ENCODE results near the gene GLYATL3.
"Not testable (repeated sequence)": the region's sequence is repeated elsewhere in the genome, so short reads cannot be mapped to it uniquely, and the experiment has no call there.

Gene GLYATL3

GRCh38 chr6:49499623-49500022, at the start of gene GLYATL3:
Gene GLYATL3 (plus strand): TSS chr6:49499923. CDS start chr6:49511991, 12,068 bp downstream.
- FAIRE-seq, result no peak
- DNase-seq (ENCODE audit: extremely low spot score, insufficient read length, low read depth), result no peak

GRCh38 chr6:49453221-49453620, 46.5 kb upstream of the GLYATL3 start:
- no peak for FAIRE-seq
- DNase-seq (ENCODE audit: extremely low spot score, insufficient read length, low read depth), result no peak

GRCh38 chr6:49454787-49455709, 44.7 kb upstream of the GLYATL3 start:
- FAIRE-seq (no peak), DNase-seq (ENCODE audit: extremely low spot score, insufficient read length, low read depth) (no peak)

GRCh38 chr6:49457771-49458170, 42.0 kb upstream of the GLYATL3 start:
- DNase-seq (ENCODE audit: extremely low spot score, insufficient read length, low read depth) (no peak), FAIRE-seq (no peak)

- FAIRE-seq, result no peak
- no peak for DNase-seq (ENCODE audit: extremely low spot score, insufficient read length, low read depth)
Measured at GRCh38 chr6:49462071-49462470, 37.7 kb upstream of the GLYATL3 start.

GRCh38 chr6:49462599-49462926, 37.2 kb upstream of the GLYATL3 start:
- FAIRE-seq (no peak), DNase-seq (ENCODE audit: extremely low spot score, insufficient read length, low read depth) (no peak)

- FAIRE-seq (peak; percentile 98), DNase-seq (ENCODE audit: extremely low spot score, insufficient read length, low read depth) (peak; percentile 74)
Measured at GRCh38 chr6:49462927-49463611, 36.7 kb upstream of the GLYATL3 start, which contains the start of the genes CENPQ and MMUT. Gene CENPQ (plus strand): TSS chr6:49463370. CDS start chr6:49470177, 6,807 bp downstream. Gene MMUT (minus strand): TSS chr6:49463253. CDS start chr6:49459466, 3,787 bp downstream.

- FAIRE-seq (no peak), DNase-seq (ENCODE audit: extremely low spot score, insufficient read length, low read depth) (no peak)
Measured at GRCh38 chr6:49463612-49463967, 36.1 kb upstream of the GLYATL3 start.

GRCh38 chr6:49464691-49465090, 35.0 kb upstream of the GLYATL3 start:
- no peak for FAIRE-seq
- no peak for DNase-seq (ENCODE audit: extremely low spot score, insufficient read length, low read depth)

GRCh38 chr6:49468042-49468441, 31.7 kb upstream of the GLYATL3 start:
- DNase-seq (ENCODE audit: extremely low spot score, insufficient read length, low read depth), result no peak
- no peak for FAIRE-seq

- DNase-seq (ENCODE audit: extremely low spot score, insufficient read length, low read depth); FAIRE-seq: not testable (repeated sequence)
Measured at GRCh38 chr6:49476564-49476963, 23.2 kb upstream of the GLYATL3 start.

GRCh38 chr6:49479308-49479970, 20.3 kb upstream of the GLYATL3 start:
- FAIRE-seq (no peak), DNase-seq (ENCODE audit: extremely low spot score, insufficient read length, low read depth) (no peak)

GRCh38 chr6:49481846-49482245, 17.9 kb upstream of the GLYATL3 start:
- not testable (repeated sequence) for FAIRE-seq

GRCh38 chr6:49483380-49483779, 16.3 kb upstream of the GLYATL3 start:
- DNase-seq (ENCODE audit: extremely low spot score, insufficient read length, low read depth); FAIRE-seq: not testable (repeated sequence)

More at GRCh38 chr6:49481846-49482245, 17.9 kb upstream of the GLYATL3 start:
- DNase-seq (ENCODE audit: extremely low spot score, insufficient read length, low read depth), result not testable (repeated sequence)

- FAIRE-seq (no peak), DNase-seq (ENCODE audit: extremely low spot score, insufficient read length, low read depth) (no peak)
Measured at GRCh38 chr6:49490633-49491032, 9.1 kb upstream of the GLYATL3 start.

- FAIRE-seq (no peak), DNase-seq (ENCODE audit: extremely low spot score, insufficient read length, low read depth) (no peak)
Measured at GRCh38 chr6:49497304-49497703, 2.4 kb upstream of the GLYATL3 start.

- no peak for DNase-seq (ENCODE audit: extremely low spot score, insufficient read length, low read depth)
- FAIRE-seq, result no peak
Measured at GRCh38 chr6:49499126-49499525, 597 bp upstream of the GLYATL3 start.

- FAIRE-seq (no peak), DNase-seq (ENCODE audit: extremely low spot score, insufficient read length, low read depth) (no peak)
Measured at GRCh38 chr6:49504666-49505065, 4.9 kb downstream of the GLYATL3 start.

- DNase-seq (ENCODE audit: extremely low spot score, insufficient read length, low read depth), result no peak
- no peak for FAIRE-seq
Measured at GRCh38 chr6:49506569-49507111, 6.9 kb downstream of the GLYATL3 start.

GRCh38 chr6:49509342-49509741, 9.6 kb downstream of the GLYATL3 start:
- DNase-seq (ENCODE audit: extremely low spot score, insufficient read length, low read depth), result no peak
- FAIRE-seq, result no peak
